HEK293T (cell line): Measurements from ENCODE around the gene SPARC.

ENCODE experiments used
- FOXA1 ChIP-seq: fragments of 450-650 bp; IDR thresholded peaks from 2 replicates; pipeline ENCODE4 v1.6.1; 2016; ENCODE audit warnings: mild to moderate bottlenecking
- FOXM1 ChIP-seq: fragments of 450-650 bp; IDR thresholded peaks from 2 replicates; pipeline ENCODE4 v1.6.1; 2017; ENCODE audit warnings: mild to moderate bottlenecking, borderline replicate concordance
- HDGF ChIP-seq: fragments of 450-650 bp; IDR thresholded peaks from 2 replicates; pipeline ENCODE4 v1.6.1; 2017; ENCODE audit warnings: antibody characterized with exemption, borderline replicate concordance
- SUZ12 ChIP-seq: fragments of 450-650 bp; IDR thresholded peaks from 2 replicates; pipeline ENCODE4 v1.6.1; 2016; ENCODE audit warnings: mild to moderate bottlenecking

GRCh38 chr5:151678713-151679112 is 8.0 kb downstream of the SPARC start:
- TF ChIP-seq SUZ12: no peak
- TF ChIP-seq HDGF: no peak
- TF ChIP-seq FOXM1: no peak
- no peak for TF ChIP-seq FOXA1
